HG03095 (cell line): ENCODE data around the gene OPCML.

Experiments
- ATAC-seq: cut with Tn5 transposase; IDR thresholded peaks from one replicate; pipeline ENCODE4 v1.9.1; 2021; ENCODE audit warnings: moderate library complexity; ENCODE audit not compliant: unreplicated experiment

OPCML gene

GRCh38 chr11:132650969-132651720, 881.2 kb downstream of the OPCML start:
- no peak for ATAC-seq

- ATAC-seq = no peak
These were observed 883.0 kb downstream of the OPCML start for GRCh38 chr11:132649277-132649676.

- ATAC-seq = no peak
These were observed 883.5 kb downstream of the OPCML start for GRCh38 chr11:132648851-132649250.

GRCh38 chr11:132646890-132647289, 885.4 kb downstream of the OPCML start:
- ATAC-seq = no peak

- ATAC-seq = no peak
These were observed 887.6 kb downstream of the OPCML start for GRCh38 chr11:132644520-132645239.

GRCh38 chr11:132643239-132643638, 889.1 kb downstream of the OPCML start:
- ATAC-seq = no peak

- no peak for ATAC-seq
These were observed 891.3 kb downstream of the OPCML start for GRCh38 chr11:132640952-132641351.

GRCh38 chr11:132639986-132640385, 892.3 kb downstream of the OPCML start:
- no peak for ATAC-seq

GRCh38 chr11:132639403-132639802, 892.9 kb downstream of the OPCML start:
- ATAC-seq = no peak

- no peak for ATAC-seq
These were observed 893.9 kb downstream of the OPCML start for GRCh38 chr11:132638423-132638822.

- no peak for ATAC-seq
These were observed 895.8 kb downstream of the OPCML start for GRCh38 chr11:132636523-132636922.

- no peak for ATAC-seq
These were observed 899.6 kb downstream of the OPCML start for GRCh38 chr11:132632641-132633124.

GRCh38 chr11:132631989-132632388, 900.3 kb downstream of the OPCML start:
- no peak for ATAC-seq

GRCh38 chr11:132627981-132628380, 904.3 kb downstream of the OPCML start:
- ATAC-seq = no peak

GRCh38 chr11:132626446-132626845, 905.9 kb downstream of the OPCML start:
- no peak for ATAC-seq

GRCh38 chr11:132623511-132623910, 908.8 kb downstream of the OPCML start:
- ATAC-seq = no peak

GRCh38 chr11:132621976-132622580, 910.2 kb downstream of the OPCML start:
- no peak for ATAC-seq

- no peak for ATAC-seq
These were observed 911.9 kb downstream of the OPCML start for GRCh38 chr11:132620423-132620822.

- no peak for ATAC-seq
These were observed 921.5 kb downstream of the OPCML start for GRCh38 chr11:132610791-132611190.

GRCh38 chr11:132610216-132610615, 922.1 kb downstream of the OPCML start:
- ATAC-seq = no peak

- no peak for ATAC-seq
These were observed 924.7 kb downstream of the OPCML start for GRCh38 chr11:132607575-132607974.
